Astrocyte of the cerebellum (primary cell): ENCODE measurements around the gene TRABD2A.

Source experiments
- DNase-seq: peaks from one replicate; pipeline ENCODE4 v3.0.0-alpha.2; 2011; ENCODE audit warnings: low read depth
- H3K4me3 ChIP-seq: 2 replicates; pipeline ENCODE4 v1.5.1; 2011; ENCODE audit warnings: mild to moderate bottlenecking, low read depth, low read length, moderate library complexity
- in situ Hi-C: cut with HindIII; loops from 2 replicates; pipeline ENCODE4 v1.10.0; 2017; ENCODE audit warnings: low sequenced_read_pairs
- TF ChIP-seq, protein P1 (sequence below): IDR thresholded peaks from 2 replicates; pipeline ENCODE4 v1.5.1; 2012; ENCODE audit warnings: low read length, low read depth, moderate library complexity, mild to moderate bottlenecking; ENCODE audit errors: missing control alignments

The TRABD2A gene

DNA sequence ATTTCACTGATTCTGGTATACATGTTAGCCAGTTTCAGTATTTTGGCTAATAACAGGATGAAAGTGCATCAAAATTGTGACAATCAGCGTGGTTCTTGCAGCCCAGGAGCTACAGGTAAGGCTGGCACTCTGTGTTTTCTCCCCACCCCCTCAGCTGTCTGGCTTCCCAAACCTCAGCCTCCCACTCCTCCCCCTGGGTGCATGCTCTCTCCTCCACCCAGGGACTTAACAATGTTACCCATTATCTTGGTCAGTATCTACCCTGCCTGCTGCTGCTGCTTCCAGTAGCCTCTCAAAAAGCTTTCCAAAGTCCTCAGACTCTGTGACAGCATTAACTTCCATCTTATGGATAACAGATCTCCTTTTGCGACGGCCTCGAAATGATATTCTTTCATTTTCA lies 41.0 kb downstream of the TRABD2A start:
- in situ Hi-C loops, result loop anchor here (10.0 kb wide), 1 partner anchor 55 kb away; no protein-coding TSS in a partner anchor
- TF ChIP-seq, protein P1, sequence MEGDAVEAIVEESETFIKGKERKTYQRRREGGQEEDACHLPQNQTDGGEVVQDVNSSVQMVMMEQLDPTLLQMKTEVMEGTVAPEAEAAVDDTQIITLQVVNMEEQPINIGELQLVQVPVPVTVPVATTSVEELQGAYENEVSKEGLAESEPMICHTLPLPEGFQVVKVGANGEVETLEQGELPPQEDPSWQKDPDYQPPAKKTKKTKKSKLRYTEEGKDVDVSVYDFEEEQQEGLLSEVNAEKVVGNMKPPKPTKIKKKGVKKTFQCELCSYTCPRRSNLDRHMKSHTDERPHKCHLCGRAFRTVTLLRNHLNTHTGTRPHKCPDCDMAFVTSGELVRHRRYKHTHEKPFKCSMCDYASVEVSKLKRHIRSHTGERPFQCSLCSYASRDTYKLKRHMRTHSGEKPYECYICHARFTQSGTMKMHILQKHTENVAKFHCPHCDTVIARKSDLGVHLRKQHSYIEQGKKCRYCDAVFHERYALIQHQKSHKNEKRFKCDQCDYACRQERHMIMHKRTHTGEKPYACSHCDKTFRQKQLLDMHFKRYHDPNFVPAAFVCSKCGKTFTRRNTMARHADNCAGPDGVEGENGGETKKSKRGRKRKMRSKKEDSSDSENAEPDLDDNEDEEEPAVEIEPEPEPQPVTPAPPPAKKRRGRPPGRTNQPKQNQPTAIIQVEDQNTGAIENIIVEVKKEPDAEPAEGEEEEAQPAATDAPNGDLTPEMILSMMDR, result no peak
- no peak for DNase-seq
- H3K4me3 ChIP-seq, result no peak overlapping the region

DNA sequence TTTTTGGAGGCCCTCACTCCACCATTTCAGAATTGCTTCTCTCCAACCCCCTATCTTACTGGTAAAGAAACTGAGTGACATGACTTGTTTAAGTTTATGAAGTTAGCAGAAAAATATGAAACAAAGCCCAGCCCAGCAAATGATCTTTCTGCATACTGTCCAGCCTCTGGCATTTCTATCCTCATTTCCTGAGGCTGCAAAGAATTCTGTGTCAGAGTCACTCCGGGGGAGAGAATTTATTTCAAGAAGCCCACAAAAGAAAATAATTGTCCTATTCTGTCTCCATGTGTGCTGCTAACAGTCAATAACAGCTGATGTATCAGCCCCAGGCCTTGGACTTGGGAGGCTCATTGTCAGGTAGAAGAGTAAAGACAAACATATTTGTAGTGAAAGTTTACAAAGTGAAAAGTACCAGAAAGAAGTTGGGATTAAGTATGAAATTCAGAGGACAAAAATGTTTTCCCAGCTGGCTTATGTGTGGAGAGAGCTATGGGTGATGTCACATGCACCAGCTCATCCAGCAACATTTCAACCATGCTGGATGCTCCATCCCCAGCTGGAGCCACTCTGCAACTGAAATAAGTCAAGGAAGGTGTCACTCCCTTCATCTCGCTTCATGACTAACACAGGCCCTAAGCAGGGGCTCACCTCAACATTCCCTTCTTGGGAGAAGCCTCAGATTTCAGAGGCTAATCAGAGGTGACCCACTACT lies 42.3 kb downstream of the TRABD2A start:
- in situ Hi-C loops, result no loop called here
- DNase-seq, result no peak
- no peak overlapping the region for H3K4me3 ChIP-seq
- TF ChIP-seq, protein P1, result no peak

DNA sequence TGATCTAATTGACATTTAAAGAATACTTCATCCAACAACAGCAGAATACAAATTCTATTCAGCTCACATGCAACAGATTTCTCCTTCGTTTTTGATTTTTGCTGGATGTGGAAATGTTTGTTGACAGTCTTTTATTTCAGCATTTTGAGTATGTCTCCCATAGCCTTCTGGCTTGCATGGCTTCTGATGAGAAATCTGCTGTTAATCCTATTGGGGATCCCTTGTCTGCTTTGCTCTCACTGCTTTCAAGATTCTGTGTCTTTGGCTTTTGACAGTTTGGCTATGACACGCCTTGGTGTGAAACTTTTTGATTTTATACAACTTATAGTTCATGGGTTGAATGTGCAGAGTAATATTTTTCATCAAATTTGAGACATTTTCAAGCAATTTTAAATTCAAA lies 44.7 kb downstream of the TRABD2A start:
- no peak overlapping the region for H3K4me3 ChIP-seq
- in situ Hi-C loops, result no loop called here
- TF ChIP-seq, protein P1, result no peak
- no peak for DNase-seq

DNA sequence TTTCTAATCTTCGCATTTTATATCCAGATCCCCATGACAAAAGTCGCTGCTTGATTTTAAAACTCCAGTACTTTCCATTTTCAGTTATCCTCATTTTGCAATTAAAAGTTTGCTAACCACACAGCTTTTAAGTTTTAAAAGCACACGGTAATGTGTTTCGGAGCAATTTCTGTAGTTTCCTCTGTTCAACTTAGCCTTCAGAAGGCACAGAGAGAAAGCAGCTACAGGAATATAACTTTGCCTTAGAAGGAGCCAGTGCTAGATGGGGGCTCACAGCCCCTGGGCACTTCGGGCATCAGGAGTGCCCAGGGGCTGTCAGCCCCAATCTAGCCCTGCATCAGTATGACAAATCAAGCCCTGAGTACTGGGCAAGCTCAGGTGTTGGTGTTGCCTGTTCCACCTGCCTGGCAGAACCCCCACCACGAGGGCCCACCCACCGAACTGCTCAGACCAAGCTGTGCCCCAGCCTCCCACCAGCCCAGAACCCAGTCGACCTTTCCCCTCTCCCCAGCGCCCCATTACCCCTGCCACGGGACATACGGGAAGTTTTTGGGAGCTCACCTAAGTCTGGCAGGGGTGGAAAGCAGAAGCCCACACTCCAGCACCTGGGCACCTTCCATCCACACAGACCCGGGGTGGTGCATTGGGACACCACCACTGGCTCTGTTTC lies 47.3 kb downstream of the TRABD2A start:
- TF ChIP-seq, protein P1, result no peak
- no peak overlapping the region for H3K4me3 ChIP-seq
- in situ Hi-C loops, result no loop called here
- DNase-seq, result no peak

DNA sequence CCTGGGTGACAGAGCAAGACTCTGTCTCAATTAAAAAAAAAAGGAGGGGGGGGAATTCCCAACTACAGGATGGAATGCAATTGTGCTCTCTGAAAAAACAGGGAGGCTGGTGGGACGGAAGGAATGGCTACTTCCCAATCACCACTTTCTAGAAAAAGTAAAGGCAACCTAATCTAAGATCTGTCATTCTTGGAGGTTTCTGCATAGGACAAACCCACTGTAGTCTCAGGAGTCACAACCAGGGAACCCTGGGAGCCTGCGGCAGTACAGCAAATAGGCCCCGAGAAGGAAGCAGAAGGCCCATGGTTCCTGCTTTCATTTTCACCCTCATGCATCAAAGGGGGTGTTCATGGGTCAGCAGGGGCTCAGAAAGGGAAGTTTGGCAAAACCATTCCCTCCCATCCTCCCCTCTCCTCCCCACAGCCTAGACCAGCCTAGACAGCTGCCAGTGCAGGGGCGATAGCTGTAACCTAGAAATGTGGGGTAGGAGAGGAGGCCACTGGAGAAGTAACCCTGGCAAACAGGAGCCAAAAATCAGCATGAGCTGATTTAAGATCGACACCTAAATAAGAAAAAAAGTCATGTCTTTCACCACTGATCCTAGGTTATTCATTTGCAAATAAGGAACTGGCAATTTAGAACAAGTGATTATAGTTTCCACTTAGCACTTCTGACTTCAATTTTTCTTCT lies 48.0 kb downstream of the TRABD2A start:
- TF ChIP-seq, protein P1, result no peak
- DNase-seq, result no peak
- in situ Hi-C loops, result no loop called here
- no peak overlapping the region for H3K4me3 ChIP-seq

DNA sequence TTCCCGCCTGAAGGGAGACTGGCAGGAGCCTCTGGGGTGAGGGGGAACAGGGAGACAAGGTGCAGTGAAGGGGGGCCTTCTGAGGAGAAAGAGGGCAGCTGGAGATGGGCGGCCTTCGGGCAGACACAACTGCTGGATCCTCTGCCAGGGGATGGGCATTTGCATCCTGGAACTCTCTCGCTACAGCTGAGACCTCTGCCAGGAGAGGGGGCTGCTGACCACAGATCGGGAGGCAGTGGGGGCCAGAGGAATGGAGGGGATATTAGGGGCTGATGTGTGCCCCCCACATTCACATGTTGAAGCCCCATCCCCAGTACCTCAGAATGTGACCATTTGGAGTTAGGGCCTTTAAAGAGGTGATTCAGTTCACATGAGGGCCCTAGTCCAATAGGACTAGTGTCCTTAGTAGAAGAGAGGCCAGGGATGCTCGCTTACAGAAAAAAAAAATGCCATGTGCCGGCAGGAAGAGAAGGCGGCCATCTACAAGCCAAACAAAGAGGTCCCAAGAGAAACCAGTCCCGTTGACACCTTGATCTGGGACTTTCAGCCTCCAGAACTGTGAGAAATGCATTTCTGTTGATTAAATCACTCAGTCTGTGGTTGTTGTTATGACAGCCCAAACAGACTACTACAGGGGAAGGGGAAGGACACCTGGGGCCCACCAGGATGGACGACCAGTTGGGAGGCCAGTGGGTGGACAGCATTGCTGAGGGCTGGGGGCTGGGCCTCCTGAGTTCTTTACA lies 50.0 kb downstream of the TRABD2A start:
- no peak overlapping the region for H3K4me3 ChIP-seq
- TF ChIP-seq, protein P1, result no peak
- in situ Hi-C loops, result no loop called here
- DNase-seq, result no peak
